ENCODE results near the gene SSX2IP. TPM values are rescaled to one million over a fixed set of nuclear protein-coding genes. Genes with fewer than 3 reads are reported as not detected.

The SSX2IP gene
- total and polyA plus RNA-seq, 4 experiments from 2014 or later = 5.7 to 11.8 (median 7.9) TPM

DNA sequence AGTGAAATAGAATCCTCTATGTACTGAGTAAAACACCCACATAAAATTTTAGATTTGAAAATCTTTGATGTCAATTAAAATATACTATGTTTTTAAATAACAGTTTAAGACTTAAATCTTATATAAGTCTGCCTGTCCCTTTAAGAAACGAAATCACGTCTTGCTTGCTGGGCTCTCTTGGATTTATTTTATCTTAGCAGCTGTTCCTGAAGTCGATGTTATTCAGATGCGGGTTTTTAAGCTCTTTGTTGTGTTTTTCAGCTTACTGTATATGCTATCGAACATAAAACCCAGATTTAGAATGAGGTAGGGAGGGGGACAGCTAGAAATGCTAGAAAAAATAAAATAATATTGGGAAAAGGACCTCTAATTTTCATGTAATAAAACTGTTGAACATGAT is 11.1 kb upstream of the SSX2IP start:
- Histone ChIP-seq H3K9me3 (ENCODE audit: control insufficient read depth in 1 of 2, low read length in 2 of 2) (no peaks in the 10 kb centered on the region), H3K4me3 (ENCODE audit: low read length in 2 of 2) (no peak overlapping the region), H3K27me3 (ENCODE audit: insufficient read depth, low read length) (no peaks in the 10 kb centered on the region), H3K27ac (ENCODE audit: low read depth, low read length) (no peak overlapping the region), H3K4me1 (ENCODE audit: insufficient read depth, low read length) (no peaks in the 10 kb centered on the region), H3K36me3 (ENCODE audit: insufficient read depth, low read length) (no peaks in the 10 kb centered on the region)
- CTCF ChIA-PET (ENCODE audit: partially characterized antibody) = interaction anchor here (0.6 to 1.5 kb wide), 2 partner anchors 8 to 81 kb away, joined by 3 to 4 read pairs; no protein-coding TSS in a partner anchor
- POLR2A ChIA-PET (ENCODE audit: partially characterized antibody) = no interaction called here
- Mint-ChIP-seq H3K4me1 (peaks cover 0 to 4% (median 2%) of the 10 kb centered on the region in 4 donors), H3K27me3 (peaks cover 6 to 7% of the 10 kb centered on the region in 2 donors), H3K27ac (no peak overlapping the region), H3K4me3 (no peak overlapping the region), H3K9me3 (no peaks in the 10 kb centered on the region), H3K36me3 (no peaks in the 10 kb centered on the region)
- no peak for DNase-seq
- intact Hi-C loops (cut with micrococcal nuclease) = no loop called here

DNA sequence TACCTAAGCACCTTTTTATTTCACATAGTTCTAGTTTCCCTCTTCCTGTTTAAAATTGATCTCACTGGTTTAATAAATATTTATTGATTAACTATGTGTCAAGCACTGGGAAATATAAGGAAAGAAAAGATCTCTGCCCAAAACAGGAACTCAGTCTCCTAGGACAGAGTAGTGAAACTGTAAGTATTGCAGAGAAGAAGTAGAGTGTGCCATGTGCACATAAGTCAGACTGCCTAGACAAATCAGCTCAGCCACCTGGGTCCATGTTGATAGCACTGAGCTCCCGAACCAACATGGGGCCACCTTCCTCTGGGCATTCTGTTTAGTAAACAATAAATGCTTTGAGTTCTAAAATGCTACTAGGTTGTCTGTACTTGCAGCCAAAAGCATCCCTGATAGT is 9.8 kb upstream of the SSX2IP start:
- Mint-ChIP-seq H3K4me3 (no peak overlapping the region), H3K27me3 (peaks cover 6 to 7% of the 10 kb centered on the region in 2 donors), H3K4me1 (peaks cover 0 to 4% (median 2%) of the 10 kb centered on the region in 4 donors), H3K36me3 (no peaks in the 10 kb centered on the region), H3K27ac (no peak overlapping the region), H3K9me3 (no peaks in the 10 kb centered on the region)
- CTCF ChIA-PET (ENCODE audit: partially characterized antibody) = no interaction called here
- no peak for DNase-seq
- Histone ChIP-seq H3K27me3 (ENCODE audit: insufficient read depth, low read length) (no peaks in the 10 kb centered on the region), H3K9me3 (ENCODE audit: control insufficient read depth in 1 of 2, low read length in 2 of 2) (no peaks in the 10 kb centered on the region), H3K4me1 (ENCODE audit: insufficient read depth, low read length) (no peaks in the 10 kb centered on the region), H3K4me3 (ENCODE audit: low read length in 2 of 2) (no peak overlapping the region), H3K36me3 (ENCODE audit: insufficient read depth, low read length) (no peaks in the 10 kb centered on the region), H3K27ac (ENCODE audit: low read depth, low read length) (no peak overlapping the region)
- POLR2A ChIA-PET (ENCODE audit: partially characterized antibody) = no interaction called here
- intact Hi-C loops (cut with micrococcal nuclease) = no loop called here

DNA sequence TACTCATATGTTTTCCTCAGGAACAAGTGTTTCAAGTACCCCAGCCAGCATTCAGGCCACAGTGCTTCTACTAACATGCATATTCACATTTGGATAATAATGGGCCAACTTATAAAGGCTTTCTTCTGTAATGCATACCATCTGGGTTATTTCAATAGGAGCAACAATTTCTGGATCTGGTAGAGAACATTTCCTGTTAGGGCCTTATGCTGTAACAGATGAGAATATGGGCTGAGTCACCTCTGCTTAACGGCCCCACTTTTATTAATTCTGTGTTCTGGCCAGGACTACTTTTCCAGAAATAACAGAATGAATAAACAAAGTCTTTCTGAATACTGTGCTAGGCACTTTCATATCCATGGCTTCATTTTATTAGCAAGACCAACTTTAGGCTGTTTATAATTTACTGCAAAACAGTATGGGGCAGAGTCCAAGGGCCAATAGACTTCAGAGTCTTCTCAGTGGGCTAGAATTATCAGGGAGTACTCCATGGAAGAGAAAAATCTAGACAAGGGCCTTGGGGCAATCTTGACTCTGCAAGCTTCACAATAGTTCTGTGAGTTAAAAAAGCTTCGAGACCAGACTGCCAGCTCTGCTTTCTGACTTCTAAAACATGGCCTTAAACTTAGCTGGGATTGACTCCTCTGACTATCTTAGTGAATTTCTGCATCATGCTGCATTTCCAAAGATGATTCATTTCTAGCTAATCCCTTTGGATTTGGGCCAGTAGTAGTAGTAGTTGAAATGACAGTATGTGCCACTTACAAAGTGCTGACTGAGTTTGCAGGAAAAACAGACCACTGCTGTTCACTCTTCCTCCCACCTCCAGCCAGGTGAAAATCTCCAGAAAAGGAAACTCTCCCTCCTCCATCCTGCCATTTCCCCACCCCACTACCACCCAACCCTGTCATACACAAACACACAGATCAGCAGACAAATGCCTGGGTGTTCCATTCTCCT is 8.2 kb upstream of the SSX2IP start:
- Mint-ChIP-seq H3K4me1 (peaks cover 6 to 9% (median 7%) of the 10 kb centered on the region in 4 donors), H3K4me3 (no peak overlapping the region), H3K36me3 (no peaks in the 10 kb centered on the region), H3K9me3 (no peaks in the 10 kb centered on the region), H3K27ac (peak overlapping the region in 1 of 7 donors; percentile 53), H3K27me3 (peaks cover 6 to 7% of the 10 kb centered on the region in 2 donors)
- Histone ChIP-seq H3K4me3 (ENCODE audit: low read length in 2 of 2) (no peak overlapping the region), H3K27ac (ENCODE audit: low read depth, low read length) (no peak overlapping the region), H3K4me1 (ENCODE audit: insufficient read depth, low read length) (peaks cover 2% of the 10 kb centered on the region), H3K27me3 (ENCODE audit: insufficient read depth, low read length) (no peaks in the 10 kb centered on the region), H3K36me3 (ENCODE audit: insufficient read depth, low read length) (no peaks in the 10 kb centered on the region), H3K9me3 (ENCODE audit: control insufficient read depth in 1 of 2, low read length in 2 of 2) (no peaks in the 10 kb centered on the region)
- ChIA-PET CTCF (ENCODE audit: partially characterized antibody) (no interaction called here), POLR2A (ENCODE audit: partially characterized antibody) (no interaction called here)
- intact Hi-C loops (cut with micrococcal nuclease) = no loop called here
- DNase-seq = no peak

DNA sequence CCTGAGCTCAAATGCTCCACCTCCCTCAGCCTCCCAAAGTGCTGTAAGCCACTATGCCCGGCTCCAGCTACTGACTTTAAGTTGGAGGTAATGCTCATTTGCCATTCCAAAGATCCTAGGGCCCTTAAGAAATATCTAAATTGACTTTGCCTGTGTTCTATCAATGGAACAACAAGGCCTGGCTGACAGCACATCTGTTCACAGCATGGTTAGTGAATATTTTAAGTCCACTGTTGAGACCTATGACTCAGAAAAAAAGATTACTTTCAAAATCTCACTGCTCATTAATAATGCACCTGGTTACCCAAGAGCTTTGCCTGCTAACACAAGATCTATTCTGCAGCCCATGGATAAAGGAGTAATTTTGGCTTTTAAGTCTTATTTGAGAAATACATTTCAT is 3.5 kb upstream of the SSX2IP start:
- Histone ChIP-seq H3K4me3 (ENCODE audit: low read length in 2 of 2) (no peak overlapping the region), H3K4me1 (ENCODE audit: insufficient read depth, low read length) (peaks cover 32% of the 10 kb centered on the region), H3K36me3 (ENCODE audit: insufficient read depth, low read length) (no peaks in the 10 kb centered on the region), H3K27ac (ENCODE audit: low read depth, low read length) (peak overlapping the region; percentile 68), H3K9me3 (ENCODE audit: control insufficient read depth in 1 of 2, low read length in 2 of 2) (no peaks in the 10 kb centered on the region), H3K27me3 (ENCODE audit: insufficient read depth, low read length) (no peaks in the 10 kb centered on the region)
- intact Hi-C loops (cut with micrococcal nuclease) = loop anchor here (2.0 to 5.0 kb wide), 2 partner anchors 25 to 564 kb away; partner anchors contain the start of gene C1orf52
- no peaks in the 10 kb centered on the region for H3K27me3 Mint-ChIP-seq
- ChIA-PET CTCF (ENCODE audit: partially characterized antibody) (interaction anchor here (0.9 to 2.5 kb wide), 5 partner anchors 8 to 261 kb away, joined by 3 to 10 read pairs (median 3); no protein-coding TSS in a partner anchor), POLR2A (ENCODE audit: partially characterized antibody) (interaction anchor here (1.3 to 2.2 kb wide), 3 partner anchors 120 to 251 kb away, joined by 4 to 9 read pairs (median 8); partner anchors contain the start of genes CTBS, GNG5 and SPATA1)
- H3K4me3 Mint-ChIP-seq = peak overlapping the region in 6 of 8 donors; percentile 4 to 88 (median 62)
- DNase-seq = no peak
- peaks cover 29 to 43% (median 31%) of the 10 kb centered on the region in 4 donors for H3K4me1 Mint-ChIP-seq
- H3K27ac Mint-ChIP-seq = peak overlapping the region in 6 of 7 donors; percentile 77 to 94 (median 92)
- H3K9me3 Mint-ChIP-seq = no peaks in the 10 kb centered on the region
- H3K36me3 Mint-ChIP-seq = peaks cover 0 to 10% of the 10 kb centered on the region in 2 donors

DNA sequence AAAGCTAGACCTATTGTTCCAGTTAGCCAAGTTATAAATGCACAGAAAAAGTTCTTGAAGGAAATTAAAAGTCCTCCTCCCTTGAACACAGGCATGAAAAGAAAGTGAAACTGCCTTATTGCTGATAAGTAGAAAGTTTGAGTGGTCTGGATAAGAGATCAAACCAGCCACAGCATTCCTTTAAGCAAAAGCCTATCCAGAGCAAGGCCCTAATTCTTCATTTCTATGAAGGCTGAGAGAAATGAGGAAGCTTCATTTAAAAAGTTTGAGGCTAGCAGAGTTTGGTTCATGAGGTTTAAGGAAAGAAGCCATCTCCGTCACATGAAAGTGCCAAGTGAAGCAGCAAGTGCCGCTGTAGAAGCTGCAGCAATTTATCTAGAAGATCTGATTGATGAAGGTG is 2.7 kb upstream of the SSX2IP start:
- intact Hi-C loops (cut with micrococcal nuclease) = loop anchor here (2.0 to 5.0 kb wide), 2 partner anchors 24 to 564 kb away; partner anchors contain the start of gene C1orf52
- Histone ChIP-seq H3K9me3 (ENCODE audit: control insufficient read depth in 1 of 2, low read length in 2 of 2) (no peaks in the 10 kb centered on the region), H3K4me3 (ENCODE audit: low read length in 2 of 2) (peak overlapping the region; percentile 0 to 23), H3K4me1 (ENCODE audit: insufficient read depth, low read length) (peaks cover 32% of the 10 kb centered on the region), H3K27me3 (ENCODE audit: insufficient read depth, low read length) (no peaks in the 10 kb centered on the region), H3K36me3 (ENCODE audit: insufficient read depth, low read length) (no peaks in the 10 kb centered on the region), H3K27ac (ENCODE audit: low read depth, low read length) (peak overlapping the region; percentile 68)
- Mint-ChIP-seq H3K9me3 (no peaks in the 10 kb centered on the region), H3K4me3 (peak overlapping the region; percentile 70 to 91 (median 86)), H3K4me1 (peaks cover 34 to 51% (median 35%) of the 10 kb centered on the region in 4 donors), H3K27me3 (no peaks in the 10 kb centered on the region), H3K36me3 (peaks cover 0 to 10% of the 10 kb centered on the region in 2 donors), H3K27ac (peak overlapping the region; percentile 87 to 94 (median 93))
- POLR2A ChIA-PET (ENCODE audit: partially characterized antibody) = interaction anchor here (0.8 to 2.2 kb wide), 4 partner anchors 31 to 251 kb away, joined by 3 to 9 read pairs (median 6); partner anchors contain the start of genes CTBS, GNG5 and SPATA1
- peak in 4 of 5 donors; percentile 39 to 55 (median 41) for DNase-seq
- CTCF ChIA-PET (ENCODE audit: partially characterized antibody) = interaction anchor here (0.8 to 2.5 kb wide), 8 partner anchors 9 to 566 kb away, joined by 3 to 10 read pairs (median 3); partner anchors contain the start of genes C1orf52 and PRKACB

DNA sequence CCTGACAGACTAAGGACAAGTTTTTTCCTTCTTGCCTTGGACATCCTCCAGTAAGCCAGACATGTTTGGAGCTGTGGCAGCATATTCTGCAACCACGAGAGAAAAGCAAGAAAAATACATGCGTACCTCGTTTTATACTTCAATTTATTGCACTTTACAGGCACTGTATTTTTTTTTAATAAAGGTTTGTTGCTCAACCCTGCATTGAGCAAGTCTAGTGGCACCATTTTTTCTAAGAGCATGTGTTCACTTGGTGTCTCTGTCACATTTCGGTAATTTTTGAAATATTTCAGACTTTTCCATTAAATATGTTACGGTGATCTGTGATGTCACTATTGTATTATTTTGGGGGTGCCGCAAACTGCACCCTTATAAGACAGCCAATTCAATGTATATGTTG is 2.1 kb upstream of the SSX2IP start:
- no peaks in the 10 kb centered on the region for H3K27me3 Mint-ChIP-seq
- no peaks in the 10 kb centered on the region for H3K27me3 ChIP-seq (ENCODE audit: insufficient read depth, low read length)
- intact Hi-C loops (cut with micrococcal nuclease) = loop anchor here (2.0 to 5.0 kb wide), 2 partner anchors 24 to 565 kb away; partner anchors contain the start of gene C1orf52
- ChIA-PET POLR2A (ENCODE audit: partially characterized antibody) (interaction anchor here (0.7 to 2.9 kb wide), 5 partner anchors 118 to 547 kb away, joined by 3 to 23 read pairs (median 8); partner anchors contain the start of genes CTBS, GNG5, PRKACB and SPATA1), CTCF (ENCODE audit: partially characterized antibody) (interaction anchor here (0.8 to 2.5 kb wide), 7 partner anchors 10 to 567 kb away, joined by 3 to 10 read pairs (median 3); partner anchors contain the start of genes C1orf52 and PRKACB)
- no peaks in the 10 kb centered on the region for H3K9me3 ChIP-seq (ENCODE audit: control insufficient read depth in 1 of 2, low read length in 2 of 2)
- peak overlapping the region; percentile 87 to 94 (median 93) for H3K27ac Mint-ChIP-seq
- peak overlapping the region; percentile 68 for H3K27ac ChIP-seq (ENCODE audit: low read depth, low read length)
- DNase-seq = no peak
- no peaks in the 10 kb centered on the region for H3K36me3 ChIP-seq (ENCODE audit: insufficient read depth, low read length)
- no peaks in the 10 kb centered on the region for H3K9me3 Mint-ChIP-seq
- H3K4me3 ChIP-seq (ENCODE audit: low read length in 2 of 2) = peak overlapping the region in 1 of 2 donors; percentile 23
- peaks cover 37 to 57% (median 39%) of the 10 kb centered on the region in 4 donors for H3K4me1 Mint-ChIP-seq
- peaks cover 0 to 10% of the 10 kb centered on the region in 2 donors for H3K36me3 Mint-ChIP-seq
- H3K4me1 ChIP-seq (ENCODE audit: insufficient read depth, low read length) = peaks cover 36% of the 10 kb centered on the region
- H3K4me3 Mint-ChIP-seq = peak overlapping the region; percentile 70 to 91 (median 86)

Measured in CD4-positive, alpha-beta memory T cell (primary cell).